Activated T-cell treated with anti-CD3 and anti-CD28 coated beads, Interleukin-2, amount 50 U/mL, for 72 hours (primary cell): ENCODE results near the gene ZFAND3. TPM values are rescaled to one million over a fixed set of nuclear protein-coding genes. Genes with fewer than 3 reads are reported as not detected.

Source experiments
- ATAC-seq, 2 donors: fragments of 150-1000 bp; cut with Tn5 transposase; replicated peaks in 1 of 2; 2 replicates each; pipeline ENCODE4 v1.10.0; 2021; ENCODE audit warnings: moderate library complexity in 2 of 2, mild to moderate bottlenecking in 1 of 2
- DNase-seq, 2 donors: peaks; one replicate each; pipeline ENCODE4 v3.0.0; 2021 to 2022; ENCODE audit warnings: mixed read lengths in 1 of 2
- H3K27ac Mint-ChIP-seq: one replicate; pipeline ENCODE4 v1.8.0; 2022; ENCODE audit warnings: mild to moderate bottlenecking, moderate library complexity, mixed read lengths
- H3K27me3 Mint-ChIP-seq: one replicate; pipeline ENCODE4 v1.8.0; 2022; ENCODE audit warnings: low read depth, mixed read lengths
- H3K36me3 Mint-ChIP-seq, 2 donors: one replicate each; pipeline ENCODE4 v1.8.0; 2022; ENCODE audit warnings: mixed read lengths in 2 of 2, mild to moderate bottlenecking in 1 of 2; ENCODE audit not compliant: insufficient read depth in 2 of 2
- H3K4me1 Mint-ChIP-seq: one replicate; pipeline ENCODE4 v1.8.0; 2022; ENCODE audit warnings: low read depth, mixed read lengths
- H3K4me3 Mint-ChIP-seq, 2 donors: one replicate each; pipeline ENCODE4 v1.8.0; 2022; ENCODE audit warnings: mild to moderate bottlenecking in 2 of 2, mixed read lengths in 2 of 2, moderate library complexity in 2 of 2
- H3K9me3 Mint-ChIP-seq, 2 donors: one replicate each; pipeline ENCODE4 v1.8.0; 2022; ENCODE audit warnings: mixed read lengths in 2 of 2
- total RNA-seq, 2 donors: library from RNA; stranded (reverse); gene quantifications; one replicate each; pipeline ENCODE4 v1.2.3, GENCODE V29; 2022

Gene ZFAND3
- total RNA-seq, 2 donors from 2014 or later: 93.9 to 114 TPM

GRCh38 chr6:37785663-37786270, 33.8 kb upstream of the ZFAND3 start:
- H3K27me3 Mint-ChIP-seq: peaks cover 33% of the 10 kb centered on the region
- no peak for ATAC-seq
- H3K4me1 Mint-ChIP-seq: peaks cover 20% of the 10 kb centered on the region
- DNase-seq: no peak
- H3K9me3 Mint-ChIP-seq: no peaks in the 10 kb centered on the region
- peaks cover 0 to 1% of the 10 kb centered on the region in 2 donors for H3K36me3 Mint-ChIP-seq
- H3K4me3 Mint-ChIP-seq: no peak overlapping the region
- H3K27ac Mint-ChIP-seq: no peak overlapping the region

- H3K4me3 Mint-ChIP-seq: no peak overlapping the region
Measured at GRCh38 chr6:37787216-37787615, 32.3 kb upstream of the ZFAND3 start.

GRCh38 chr6:37788259-37788658, 31.3 kb upstream of the ZFAND3 start:
- H3K36me3 Mint-ChIP-seq: peaks cover 0 to 1% of the 10 kb centered on the region in 2 donors
- peaks cover 24% of the 10 kb centered on the region for H3K4me1 Mint-ChIP-seq
- no peak overlapping the region for H3K27ac Mint-ChIP-seq
- no peak overlapping the region for H3K4me3 Mint-ChIP-seq
- peaks cover 33% of the 10 kb centered on the region for H3K27me3 Mint-ChIP-seq
- DNase-seq: no peak
- H3K9me3 Mint-ChIP-seq: no peaks in the 10 kb centered on the region
- ATAC-seq: no peak

More at GRCh38 chr6:37787216-37787615, 32.3 kb upstream of the ZFAND3 start:
- Mint-ChIP-seq H3K27me3 (peaks cover 33% of the 10 kb centered on the region), H3K27ac (no peak overlapping the region), H3K9me3 (no peaks in the 10 kb centered on the region), H3K36me3 (peaks cover 0 to 1% of the 10 kb centered on the region in 2 donors), H3K4me1 (peaks cover 30% of the 10 kb centered on the region)
- DNase-seq (no peak), ATAC-seq (no peak)

- H3K27ac Mint-ChIP-seq: no peak overlapping the region
- H3K4me3 Mint-ChIP-seq: no peak overlapping the region
- ATAC-seq: peak; percentile 100
- no peaks in the 10 kb centered on the region for H3K9me3 Mint-ChIP-seq
- no peaks in the 10 kb centered on the region for H3K36me3 Mint-ChIP-seq
- peaks cover 2% of the 10 kb centered on the region for H3K27me3 Mint-ChIP-seq
- peaks cover 13% of the 10 kb centered on the region for H3K4me1 Mint-ChIP-seq
- DNase-seq: peak; percentile 90 to 92
Measured at GRCh38 chr6:37791156-37791919, 28.2 kb upstream of the ZFAND3 start.

- H3K4me1 Mint-ChIP-seq: peaks cover 13% of the 10 kb centered on the region
Measured at GRCh38 chr6:37792457-37793033, 27.0 kb upstream of the ZFAND3 start.

GRCh38 chr6:37793067-37793466, 26.5 kb upstream of the ZFAND3 start:
- Mint-ChIP-seq H3K9me3 (no peaks in the 10 kb centered on the region), H3K36me3 (no peaks in the 10 kb centered on the region), H3K4me3 (no peak overlapping the region), H3K4me1 (peaks cover 13% of the 10 kb centered on the region), H3K27me3 (no peaks in the 10 kb centered on the region), H3K27ac (no peak overlapping the region)
- ATAC-seq: no peak
- DNase-seq: no peak

More at GRCh38 chr6:37792457-37793033, 27.0 kb upstream of the ZFAND3 start:
- H3K27ac Mint-ChIP-seq: no peak overlapping the region
- H3K27me3 Mint-ChIP-seq: no peaks in the 10 kb centered on the region
- DNase-seq (no peak), ATAC-seq (no peak)
- H3K9me3 Mint-ChIP-seq: no peaks in the 10 kb centered on the region
- no peak overlapping the region for H3K4me3 Mint-ChIP-seq
- no peaks in the 10 kb centered on the region for H3K36me3 Mint-ChIP-seq

GRCh38 chr6:37794825-37795224, 24.7 kb upstream of the ZFAND3 start:
- no peak for DNase-seq
- Mint-ChIP-seq H3K9me3 (no peaks in the 10 kb centered on the region), H3K4me1 (peaks cover 13% of the 10 kb centered on the region), H3K27ac (no peak overlapping the region), H3K4me3 (no peak overlapping the region), H3K36me3 (no peaks in the 10 kb centered on the region), H3K27me3 (no peaks in the 10 kb centered on the region)
- ATAC-seq: no peak

- Mint-ChIP-seq H3K27ac (no peak overlapping the region), H3K4me1 (no peaks in the 10 kb centered on the region), H3K36me3 (no peaks in the 10 kb centered on the region), H3K4me3 (no peak overlapping the region), H3K9me3 (no peaks in the 10 kb centered on the region), H3K27me3 (no peaks in the 10 kb centered on the region)
- ATAC-seq: no peak
- no peak for DNase-seq
Measured at GRCh38 chr6:37798436-37799262, 20.9 kb upstream of the ZFAND3 start.

- H3K27ac Mint-ChIP-seq: no peak overlapping the region
- H3K9me3 Mint-ChIP-seq: no peaks in the 10 kb centered on the region
- DNase-seq (no peak), ATAC-seq (no peak)
- H3K4me3 Mint-ChIP-seq: no peak overlapping the region
- H3K36me3 Mint-ChIP-seq: no peaks in the 10 kb centered on the region
- no peaks in the 10 kb centered on the region for H3K4me1 Mint-ChIP-seq
- no peaks in the 10 kb centered on the region for H3K27me3 Mint-ChIP-seq
Measured at GRCh38 chr6:37799263-37799644, 20.3 kb upstream of the ZFAND3 start.

- Mint-ChIP-seq H3K36me3 (no peaks in the 10 kb centered on the region), H3K4me1 (no peaks in the 10 kb centered on the region), H3K27me3 (no peaks in the 10 kb centered on the region), H3K27ac (no peak overlapping the region), H3K4me3 (no peak overlapping the region), H3K9me3 (no peaks in the 10 kb centered on the region)
- no peak for DNase-seq
- ATAC-seq: no peak
Measured at GRCh38 chr6:37800703-37801604, 18.6 kb upstream of the ZFAND3 start.

GRCh38 chr6:37801605-37801940, 18.0 kb upstream of the ZFAND3 start:
- DNase-seq (no peak), ATAC-seq (no peak)
- no peaks in the 10 kb centered on the region for H3K4me1 Mint-ChIP-seq
- no peak overlapping the region for H3K27ac Mint-ChIP-seq
- no peaks in the 10 kb centered on the region for H3K27me3 Mint-ChIP-seq
- H3K36me3 Mint-ChIP-seq: no peaks in the 10 kb centered on the region
- H3K9me3 Mint-ChIP-seq: no peaks in the 10 kb centered on the region
- H3K4me3 Mint-ChIP-seq: no peak overlapping the region

- no peak overlapping the region for H3K4me3 Mint-ChIP-seq
- DNase-seq: no peak
- H3K4me1 Mint-ChIP-seq: no peaks in the 10 kb centered on the region
- no peaks in the 10 kb centered on the region for H3K9me3 Mint-ChIP-seq
- no peak for ATAC-seq
- no peak overlapping the region for H3K27ac Mint-ChIP-seq
- H3K27me3 Mint-ChIP-seq: peaks cover 5% of the 10 kb centered on the region
- no peaks in the 10 kb centered on the region for H3K36me3 Mint-ChIP-seq
Measured at GRCh38 chr6:37802810-37803209, 16.7 kb upstream of the ZFAND3 start.
